Fibroblast of lung (primary cell): Measurements from ENCODE around the gene UGT1A5.

Experiments
- EZH2 ChIP-seq: IDR thresholded peaks from 2 replicates; pipeline ENCODE4 v1.5.1; 2012; ENCODE audit warnings: low read length, control low read depth, mild to moderate bottlenecking; ENCODE audit errors: missing control alignments
- TF ChIP-seq, protein P1 (sequence below), 2 donors: IDR thresholded peaks in 1 of 2; conservative IDR thresholded peaks in 1 of 2; 1 replicate in 1 of 2; 2 replicates in 1 of 2; pipeline ENCODE4 v1.5.1; 2011 to 2012; ENCODE audit warnings: low read length in 2 of 2, control low read depth in 1 of 2, inconsistent platforms in 1 of 2, low read depth in 1 of 2, mild to moderate bottlenecking in 1 of 2

- TF ChIP-seq, protein P1, sequence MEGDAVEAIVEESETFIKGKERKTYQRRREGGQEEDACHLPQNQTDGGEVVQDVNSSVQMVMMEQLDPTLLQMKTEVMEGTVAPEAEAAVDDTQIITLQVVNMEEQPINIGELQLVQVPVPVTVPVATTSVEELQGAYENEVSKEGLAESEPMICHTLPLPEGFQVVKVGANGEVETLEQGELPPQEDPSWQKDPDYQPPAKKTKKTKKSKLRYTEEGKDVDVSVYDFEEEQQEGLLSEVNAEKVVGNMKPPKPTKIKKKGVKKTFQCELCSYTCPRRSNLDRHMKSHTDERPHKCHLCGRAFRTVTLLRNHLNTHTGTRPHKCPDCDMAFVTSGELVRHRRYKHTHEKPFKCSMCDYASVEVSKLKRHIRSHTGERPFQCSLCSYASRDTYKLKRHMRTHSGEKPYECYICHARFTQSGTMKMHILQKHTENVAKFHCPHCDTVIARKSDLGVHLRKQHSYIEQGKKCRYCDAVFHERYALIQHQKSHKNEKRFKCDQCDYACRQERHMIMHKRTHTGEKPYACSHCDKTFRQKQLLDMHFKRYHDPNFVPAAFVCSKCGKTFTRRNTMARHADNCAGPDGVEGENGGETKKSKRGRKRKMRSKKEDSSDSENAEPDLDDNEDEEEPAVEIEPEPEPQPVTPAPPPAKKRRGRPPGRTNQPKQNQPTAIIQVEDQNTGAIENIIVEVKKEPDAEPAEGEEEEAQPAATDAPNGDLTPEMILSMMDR (conservative IDR thresholded peaks at IDR 0.05 in 1 of 2, IDR thresholded peaks at IDR 0.05 in 1 of 2; ENCODE audit: low read depth in 1 of 2, low read length in 2 of 2) = no peak
- no peak for TF ChIP-seq EZH2
Measured at GRCh38 chr2:233714121-233714520, 1.4 kb downstream of the UGT1A5 start.
